HEK293T (cell line): ENCODE measurements around the gene PBX1.

ENCODE experiments used
- CTCF ChIA-PET: fragments of 350-600 bp; formaldehyde crosslinking; extraction: SDS; loops from one replicate; lab custom pipeline; 2021; ENCODE audit warnings: antibody characterized with exemption, inconsistent platforms; lab: Yijun Ruan, JAX
- POLR2A ChIA-PET: fragments of 350-600 bp; formaldehyde crosslinking; extraction: SDS; loops from one replicate; lab custom pipeline; 2020; ENCODE audit warnings: antibody characterized with exemption, inconsistent platforms; lab: Yijun Ruan, JAX
- DNase-seq: peaks from one replicate; pipeline ENCODE4 v3.0.0; 2012; ENCODE audit warnings: mixed read lengths; ENCODE audit errors: extremely low spot score
- ARNT ChIP-seq: fragments of 450-650 bp; IDR thresholded peaks from 2 replicates; pipeline ENCODE4 v1.6.1; 2017; ENCODE audit warnings: mild to moderate bottlenecking
- BHLHE40 ChIP-seq: fragments of 450-650 bp; IDR thresholded peaks from 2 replicates; pipeline ENCODE4 v1.6.1; 2016; ENCODE audit warnings: mild to moderate bottlenecking, moderate library complexity, borderline replicate concordance
- CTBP1 ChIP-seq: fragments of 450-650 bp; IDR thresholded peaks from 2 replicates; pipeline ENCODE4 v1.6.1; 2016; ENCODE audit warnings: borderline replicate concordance
- ELF4 ChIP-seq: fragments of 450-650 bp; IDR thresholded peaks from 2 replicates; pipeline ENCODE4 v1.6.1; 2017; ENCODE audit warnings: antibody characterized with exemption
- FOXA1 ChIP-seq: fragments of 450-650 bp; IDR thresholded peaks from 2 replicates; pipeline ENCODE4 v1.6.1; 2016; ENCODE audit warnings: mild to moderate bottlenecking
- FOXK2 ChIP-seq: fragments of 450-650 bp; IDR thresholded peaks from 2 replicates; pipeline ENCODE4 v1.6.1; 2016; ENCODE audit warnings: mild to moderate bottlenecking
- FOXM1 ChIP-seq: fragments of 450-650 bp; IDR thresholded peaks from 2 replicates; pipeline ENCODE4 v1.6.1; 2017; ENCODE audit warnings: mild to moderate bottlenecking, borderline replicate concordance
- HDGF ChIP-seq: fragments of 450-650 bp; IDR thresholded peaks from 2 replicates; pipeline ENCODE4 v1.6.1; 2017; ENCODE audit warnings: antibody characterized with exemption, borderline replicate concordance
- L3MBTL2 ChIP-seq: fragments of 450-650 bp; conservative IDR thresholded peaks from 2 replicates; pipeline ENCODE4 v1.6.1; 2016; ENCODE audit warnings: mild to moderate bottlenecking
- LEF1 ChIP-seq: fragments of 450-650 bp; IDR thresholded peaks from 2 replicates; pipeline ENCODE4 v1.6.1; 2017; ENCODE audit warnings: mild to moderate bottlenecking, borderline replicate concordance
- NFRKB ChIP-seq: fragments of 450-650 bp; IDR thresholded peaks from 2 replicates; pipeline ENCODE4 v1.6.1; 2016; ENCODE audit warnings: mild to moderate bottlenecking, moderate library complexity
- SP1 ChIP-seq: fragments of 450-650 bp; IDR thresholded peaks from 2 replicates; pipeline ENCODE4 v1.6.1; 2017
- SUZ12 ChIP-seq: fragments of 450-650 bp; IDR thresholded peaks from 2 replicates; pipeline ENCODE4 v1.6.1; 2016; ENCODE audit warnings: mild to moderate bottlenecking
- TARDBP ChIP-seq: fragments of 450-650 bp; IDR thresholded peaks from 2 replicates; pipeline ENCODE4 v1.6.1; 2016
- ZNF384 ChIP-seq: fragments of 450-650 bp; IDR thresholded peaks from 2 replicates; pipeline ENCODE4 v1.6.1; 2016
- TF ChIP-seq, protein P1 (sequence below): fragments of 450-650 bp; IDR thresholded peaks from 2 replicates; pipeline ENCODE4 v1.6.1; 2016

The PBX1 gene

DNA sequence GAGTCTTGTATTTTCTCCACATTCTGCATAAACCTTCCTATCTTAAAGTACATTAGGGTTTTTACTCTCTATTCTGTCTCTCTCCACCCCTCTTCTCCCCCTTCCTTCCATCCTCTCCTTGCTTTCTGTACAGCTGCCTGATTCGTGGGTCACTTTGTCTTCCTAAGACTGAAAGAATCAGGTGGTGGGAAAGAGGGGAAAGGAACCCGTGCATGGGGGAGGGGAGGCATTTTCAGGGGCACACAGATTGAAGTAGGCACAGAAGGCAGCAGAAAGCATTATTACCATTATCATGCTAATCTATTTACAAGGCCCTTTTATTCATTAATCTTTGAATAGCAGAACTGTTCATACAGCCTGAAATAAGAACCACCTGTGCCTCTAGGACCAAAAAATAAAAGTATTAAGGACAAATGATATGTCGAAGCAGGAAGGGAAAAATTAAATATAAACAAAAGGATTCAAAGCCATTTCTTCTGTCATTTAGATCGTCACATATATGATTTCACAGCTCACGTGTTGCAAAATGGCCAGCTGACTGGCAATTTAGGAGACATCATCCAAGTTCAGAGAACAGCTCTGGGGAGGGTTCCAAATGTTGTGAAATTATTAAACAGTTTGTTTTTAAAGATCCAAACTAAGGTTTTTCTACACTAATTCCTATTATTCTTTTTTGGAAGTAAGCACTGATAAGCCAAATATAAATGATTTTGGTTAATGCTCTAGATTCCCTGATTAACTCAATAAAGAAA lies 154.6 kb downstream of the PBX1 start:
- no peak for TF ChIP-seq L3MBTL2
- no peak for TF ChIP-seq FOXM1
- no peak for TF ChIP-seq TARDBP
- TF ChIP-seq CTBP1, result no peak
- no peak for TF ChIP-seq FOXA1
- TF ChIP-seq, protein P1, sequence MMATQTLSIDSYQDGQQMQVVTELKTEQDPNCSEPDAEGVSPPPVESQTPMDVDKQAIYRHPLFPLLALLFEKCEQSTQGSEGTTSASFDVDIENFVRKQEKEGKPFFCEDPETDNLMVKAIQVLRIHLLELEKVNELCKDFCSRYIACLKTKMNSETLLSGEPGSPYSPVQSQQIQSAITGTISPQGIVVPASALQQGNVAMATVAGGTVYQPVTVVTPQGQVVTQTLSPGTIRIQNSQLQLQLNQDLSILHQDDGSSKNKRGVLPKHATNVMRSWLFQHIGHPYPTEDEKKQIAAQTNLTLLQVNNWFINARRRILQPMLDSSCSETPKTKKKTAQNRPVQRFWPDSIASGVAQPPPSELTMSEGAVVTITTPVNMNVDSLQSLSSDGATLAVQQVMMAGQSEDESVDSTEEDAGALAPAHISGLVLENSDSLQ, result no peak
- TF ChIP-seq BHLHE40, result no peak
- ChIA-PET POLR2A (no interaction called here), CTCF (no interaction called here)
- DNase-seq, result no peak

DNA sequence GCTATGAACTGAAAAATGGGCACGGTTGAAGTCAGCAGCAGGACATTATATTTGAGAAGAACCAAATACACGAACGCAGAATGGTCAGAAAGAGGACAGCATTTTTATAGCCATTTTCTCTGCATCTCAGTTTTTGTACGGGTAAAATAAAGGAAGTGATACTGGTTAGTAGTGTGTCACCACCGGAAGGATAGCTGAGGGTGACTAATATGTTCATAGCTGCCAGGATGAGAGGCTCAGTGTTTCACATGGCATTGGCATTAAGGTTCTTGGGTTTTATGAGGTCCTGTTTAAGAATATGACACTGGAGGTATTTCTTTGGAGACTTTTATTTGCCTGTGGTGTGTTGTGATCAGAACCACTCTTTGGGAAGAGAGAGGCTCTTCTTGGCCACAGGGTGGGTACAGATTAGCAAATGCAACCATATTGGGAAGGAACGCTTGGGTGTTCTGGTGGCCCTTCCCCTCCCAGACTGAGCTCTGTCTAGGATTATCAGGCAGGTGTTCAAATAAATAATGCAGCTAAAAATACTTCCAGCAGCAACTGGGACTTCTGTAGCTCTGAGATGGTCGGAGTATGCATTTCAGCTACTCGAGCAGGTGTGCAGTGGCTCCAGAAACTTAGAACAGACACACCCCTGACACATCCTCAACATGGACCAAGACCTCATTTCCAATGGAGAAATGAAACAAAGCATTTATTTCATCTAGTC lies 158.2 kb downstream of the PBX1 start:
- ChIA-PET POLR2A (no interaction called here), CTCF (no interaction called here)
- no peak for DNase-seq
- TF ChIP-seq LEF1, result no peak

DNA sequence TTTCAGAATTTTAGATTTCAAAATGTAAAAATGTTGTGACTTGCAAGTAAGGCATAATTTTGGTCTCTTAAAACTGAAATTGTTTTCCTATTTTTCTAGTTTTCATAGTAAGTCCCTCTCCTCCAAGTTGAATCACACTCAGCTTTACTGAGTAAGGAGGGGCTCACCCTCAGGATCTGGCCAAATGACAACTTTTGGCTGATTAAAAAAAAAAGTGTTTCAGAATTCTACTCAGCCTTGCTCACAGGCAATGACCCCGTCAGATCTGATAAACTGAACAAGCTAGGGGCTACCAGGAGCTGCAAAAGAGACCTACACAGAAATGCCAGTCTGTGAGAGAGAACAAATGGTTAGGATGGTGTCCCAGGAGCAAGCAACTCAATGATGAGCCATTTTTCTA lies 159.8 kb downstream of the PBX1 start:
- ChIA-PET CTCF (interaction anchor here (1.4 kb wide), 1 partner anchor 31 kb away, joined by 4 read pairs; no protein-coding TSS in a partner anchor), POLR2A (no interaction called here)
- no peak for DNase-seq
- TF ChIP-seq TARDBP, result no peak
- TF ChIP-seq SP1, result no peak
- TF ChIP-seq ARNT, result no peak
- TF ChIP-seq L3MBTL2, result no peak
- no peak for TF ChIP-seq ZNF384

DNA sequence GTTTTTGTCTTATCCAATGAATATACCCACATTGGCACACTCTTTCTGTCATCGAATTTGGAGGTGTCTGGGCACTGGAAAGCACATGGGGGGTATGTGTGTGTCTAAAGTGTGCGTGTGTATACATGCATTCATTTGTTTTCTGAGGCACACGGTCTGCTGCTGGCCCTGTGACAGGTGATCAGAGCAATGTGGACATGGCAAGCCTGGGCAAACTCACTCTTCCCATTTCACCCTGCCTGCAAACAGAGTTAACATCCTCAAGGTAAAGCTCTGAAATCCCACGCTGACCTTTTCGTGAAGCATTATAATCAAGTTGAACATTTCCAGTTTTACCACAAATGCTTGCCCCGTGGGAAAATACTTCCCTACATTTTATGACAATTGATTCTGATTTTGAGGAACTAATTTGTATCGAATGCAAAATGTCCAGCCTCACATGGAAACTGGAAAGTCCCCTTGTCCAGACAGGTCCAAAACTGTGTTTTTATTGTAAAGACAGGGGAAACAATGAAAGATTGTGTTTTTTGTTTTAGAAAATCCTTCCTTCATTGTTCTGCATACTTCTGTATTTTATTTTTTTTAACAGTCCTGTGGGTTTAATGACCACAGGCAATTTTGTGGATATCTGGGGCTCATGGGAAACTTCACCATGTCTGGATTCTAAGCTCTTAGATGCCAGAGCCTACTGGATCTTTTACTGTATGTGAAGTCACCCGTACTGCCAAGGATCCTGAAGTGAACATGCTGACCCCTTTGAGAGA lies 160.9 kb downstream of the PBX1 start:
- TF ChIP-seq FOXM1, result no peak
- TF ChIP-seq L3MBTL2, result no peak
- no peak for TF ChIP-seq ARNT
- no peak for TF ChIP-seq HDGF
- TF ChIP-seq FOXA1, result no peak
- TF ChIP-seq LEF1, result no peak
- TF ChIP-seq SP1, result no peak
- TF ChIP-seq NFRKB, result no peak
- no peak for TF ChIP-seq SUZ12
- no peak for TF ChIP-seq TARDBP
- no peak for TF ChIP-seq BHLHE40
- no peak for TF ChIP-seq FOXK2
- no peak for TF ChIP-seq CTBP1
- TF ChIP-seq, protein P1, result no peak
- no peak for TF ChIP-seq ELF4
- no peak for DNase-seq
- ChIA-PET POLR2A (interaction anchor here (1.1 kb wide), 1 partner anchor 161 kb away, joined by 3 read pairs; the partner anchor contains the start of gene PBX1), CTCF (no interaction called here)

DNA sequence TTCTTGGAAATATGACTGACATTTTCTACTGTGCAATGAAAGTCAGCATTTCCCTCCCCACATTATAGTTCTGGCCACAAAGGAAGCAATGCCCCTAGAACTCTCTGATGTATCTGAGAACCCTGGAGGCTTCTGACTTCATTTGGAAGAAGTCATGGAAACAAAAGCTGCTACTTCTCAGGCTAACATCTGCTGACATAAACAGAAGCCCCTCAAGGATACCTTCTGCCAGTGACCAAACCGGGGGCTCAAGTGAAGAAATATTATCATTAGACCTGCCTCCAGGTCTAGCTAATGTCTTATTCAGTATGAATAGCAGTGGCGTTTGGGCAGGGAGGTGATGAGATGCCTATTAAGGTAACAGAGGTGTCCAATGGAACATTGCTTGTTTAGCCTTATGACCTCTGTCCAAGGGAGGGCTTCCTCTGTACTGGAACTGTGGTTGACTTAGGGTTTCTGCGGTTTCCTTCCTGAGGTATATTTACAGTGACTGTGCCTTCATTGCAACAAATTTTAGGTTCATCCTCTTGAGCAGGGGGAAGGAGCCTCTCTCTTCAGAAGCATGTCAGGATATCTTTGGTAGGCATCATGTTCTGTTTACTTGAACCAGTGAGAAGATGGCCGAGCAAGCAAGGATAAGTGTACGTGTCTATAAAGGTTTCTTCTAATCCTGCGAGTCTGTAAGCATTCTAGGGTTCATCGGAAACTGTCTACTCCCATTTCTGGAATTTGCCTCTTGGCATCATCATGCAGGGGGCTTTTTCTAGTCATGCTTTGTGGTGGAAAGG lies 161.7 kb downstream of the PBX1 start:
- CTCF ChIA-PET, result no interaction called here
- POLR2A ChIA-PET, result interaction anchor here (1.1 kb wide), 1 partner anchor 162 kb away, joined by 3 read pairs; the partner anchor contains the start of gene PBX1
- DNase-seq, result no peak
- TF ChIP-seq HDGF (no peak), ARNT (no peak), LEF1 (no peak), SUZ12 (no peak), ELF4 (no peak), TARDBP (no peak), FOXK2 (no peak), CTBP1 (no peak), FOXM1 (no peak), FOXA1 (no peak)
- TF ChIP-seq, protein P1, result no peak

DNA sequence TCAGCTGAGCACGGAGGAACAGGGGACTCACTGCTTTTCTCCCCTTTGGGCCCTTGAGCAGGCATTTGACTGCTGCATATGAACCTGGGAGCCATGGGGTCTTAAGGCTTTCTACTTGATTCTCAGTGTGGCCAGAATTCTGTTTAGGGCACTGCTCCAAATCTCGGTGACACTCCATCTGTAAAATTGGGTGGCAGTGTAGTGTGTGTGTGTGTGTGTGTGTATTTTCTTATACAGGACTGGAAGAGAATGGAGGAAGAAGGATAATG lies 162.2 kb downstream of the PBX1 start:
- ChIA-PET CTCF (no interaction called here), POLR2A (no interaction called here)
- no peak for DNase-seq
- TF ChIP-seq L3MBTL2 (no peak), BHLHE40 (no peak), LEF1 (no peak), ARNT (no peak), ELF4 (no peak), TARDBP (no peak), ZNF384 (no peak), SUZ12 (no peak), FOXK2 (no peak), HDGF (no peak), CTBP1 (no peak), NFRKB (no peak), FOXM1 (no peak)
- TF ChIP-seq, protein P1, result no peak
